Stimulated activated CD4-positive, alpha-beta T cell treated with anti-CD3 and anti-CD28 coated beads, TNF-alpha, amount 100 ng/mL, for 48 hours (primary cell): ENCODE data around the gene C2CD2.
"Not testable (repeated sequence)": the region's sequence is repeated elsewhere in the genome, so short reads cannot be mapped to it uniquely, and the experiment has no call there.

ENCODE experiments used
- DNase-seq, 3 donors: peaks; one replicate each; pipeline ENCODE4 v3.0.0-alpha.2; 2020; ENCODE audit warnings: low read depth in 3 of 3

C2CD2 gene

GRCh38 chr21:41953831-41954653 is at the start of gene C2CD2:
Gene C2CD2, minus strand, starts transcription at chr21:41954018. Its CDS starts 370 bp downstream, at chr21:41953648.
- no peak for DNase-seq

GRCh38 chr21:42003051-42003461 is 49.2 kb upstream of the C2CD2 start:
- no peak for DNase-seq

GRCh38 chr21:42002421-42002958 is 48.7 kb upstream of the C2CD2 start:
- DNase-seq = peak; percentile 64 to 80 (median 65)

GRCh38 chr21:42001781-42002180 is 48.0 kb upstream of the C2CD2 start:
- DNase-seq = no peak

- no peak for DNase-seq
Measured at GRCh38 chr21:42000908-42001307, 47.1 kb upstream of the C2CD2 start.

- DNase-seq = no peak
Measured at GRCh38 chr21:41997657-41998056, 43.8 kb upstream of the C2CD2 start.

GRCh38 chr21:41995577-41995976 is 41.8 kb upstream of the C2CD2 start:
- no peak for DNase-seq

GRCh38 chr21:41994613-41995012 is 40.8 kb upstream of the C2CD2 start:
- not testable (repeated sequence) for DNase-seq

GRCh38 chr21:41993744-41994143 is 39.9 kb upstream of the C2CD2 start:
- no peak for DNase-seq

- no peak for DNase-seq
Measured at GRCh38 chr21:41992576-41992975, 38.8 kb upstream of the C2CD2 start.

- no peak for DNase-seq
Measured at GRCh38 chr21:41991659-41992058, 37.8 kb upstream of the C2CD2 start.

- no peak for DNase-seq
Measured at GRCh38 chr21:41989698-41990097, 35.9 kb upstream of the C2CD2 start.

- no peak for DNase-seq
Measured at GRCh38 chr21:41987310-41987709, 33.5 kb upstream of the C2CD2 start.

GRCh38 chr21:41985662-41986416 is 32.0 kb upstream of the C2CD2 start:
- DNase-seq = no peak

GRCh38 chr21:41983229-41983628 is 29.4 kb upstream of the C2CD2 start:
- DNase-seq = no peak

- DNase-seq = no peak
Measured at GRCh38 chr21:41980561-41980960, 26.7 kb upstream of the C2CD2 start.

- DNase-seq = no peak
Measured at GRCh38 chr21:41979751-41980369, 26.0 kb upstream of the C2CD2 start.

- no peak for DNase-seq
Measured at GRCh38 chr21:41979335-41979734, 25.5 kb upstream of the C2CD2 start.

- no peak for DNase-seq
Measured at GRCh38 chr21:41977034-41977950, 23.5 kb upstream of the C2CD2 start.

- DNase-seq = no peak
Measured at GRCh38 chr21:41976611-41977010, 22.8 kb upstream of the C2CD2 start.
